ENCODE results near the gene PTPRN2.

DNA sequence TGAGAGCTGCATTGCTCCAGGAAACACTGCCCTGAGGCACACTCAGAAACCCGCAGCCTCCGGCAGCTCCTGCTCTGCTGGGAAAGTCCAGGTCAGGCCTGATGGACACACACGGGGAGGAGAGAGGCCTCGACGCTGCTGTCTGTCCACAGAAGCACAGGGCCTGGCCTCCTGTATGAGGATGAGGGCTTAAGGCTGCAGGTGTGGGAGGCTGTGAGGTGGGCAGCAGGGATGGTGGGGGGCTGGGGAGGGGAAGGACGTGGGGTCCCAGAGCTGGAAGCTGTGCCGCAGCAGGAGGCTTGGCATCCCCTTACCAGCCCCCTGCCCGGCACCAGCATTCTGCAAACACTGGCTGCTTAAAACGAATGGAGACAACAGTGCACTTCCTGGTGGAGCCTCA, 1064.7 kb downstream of the PTPRN2 start:
- no peak for TF ChIP-seq HDGF (IDR thresholded peaks at IDR 0.05; ENCODE audit: borderline replicate concordance)
- no peak for TF ChIP-seq SP1 (IDR thresholded peaks at IDR 0.05)
- TF ChIP-seq FOXM1 (IDR thresholded peaks at IDR 0.05; ENCODE audit: borderline replicate concordance), result no peak
